Measurements from ENCODE around the gene ST8SIA2. TPM values are rescaled to one million over a fixed set of nuclear protein-coding genes. Genes with fewer than 3 reads are reported as not detected.

ST8SIA2 gene
- total RNA-seq, 1 donor: under 0.01 TPM

- DNase-seq (ENCODE audit: low read depth): no peak
- H3K4me3 ChIP-seq (ENCODE audit: low read depth, low read length): no peak overlapping the region
- TF ChIP-seq CTCF (IDR thresholded peaks at IDR 0.05; ENCODE audit: insufficient read depth, low read depth, low read length): no peak
Measured at GRCh38 chr15:92502930-92503857, 109.5 kb downstream of the ST8SIA2 start.

DNA sequence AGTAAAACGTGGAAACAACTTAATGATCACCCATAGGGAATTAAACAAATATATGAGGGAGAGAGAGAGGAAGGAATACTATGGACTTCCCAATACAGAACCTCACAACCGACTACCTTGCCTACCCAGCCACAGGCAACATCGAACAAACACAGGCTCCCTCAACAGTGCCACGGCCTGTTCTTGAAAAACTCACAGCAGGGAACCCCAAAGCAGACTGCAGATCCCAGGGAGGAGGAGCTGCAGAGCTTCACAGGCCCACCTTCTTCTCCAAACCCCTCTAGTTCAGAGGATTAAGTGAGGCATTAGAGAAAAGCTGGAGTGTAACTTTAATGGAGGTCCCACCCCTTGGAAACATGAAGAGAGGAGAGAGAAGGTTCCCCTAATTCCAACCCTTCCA is 110.2 kb downstream of the ST8SIA2 start:
- H3K4me3 ChIP-seq (ENCODE audit: low read depth, low read length): no peak overlapping the region
- no peak for DNase-seq (ENCODE audit: low read depth)
- TF ChIP-seq CTCF (IDR thresholded peaks at IDR 0.05; ENCODE audit: insufficient read depth, low read depth, low read length): no peak

DNA sequence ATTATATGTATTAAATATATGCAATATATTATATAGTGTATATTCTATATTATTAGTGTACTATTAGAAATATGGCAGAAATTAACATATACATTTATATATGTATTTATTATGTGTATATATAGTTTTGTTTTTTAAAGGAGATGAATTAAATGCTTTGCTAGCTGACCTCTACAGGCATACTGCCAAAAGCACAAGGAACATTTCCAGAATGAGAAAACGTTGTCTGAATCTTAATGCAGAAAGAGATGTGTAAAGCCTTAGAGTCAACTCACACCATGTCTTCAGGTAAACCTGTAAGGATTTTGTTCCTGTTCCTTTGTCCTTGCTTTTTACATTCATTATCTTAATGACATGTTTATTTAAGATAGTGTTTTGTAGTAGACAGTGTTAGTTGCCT is 111.9 kb downstream of the ST8SIA2 start:
- H3K4me3 ChIP-seq (ENCODE audit: low read depth, low read length): no peak overlapping the region
- DNase-seq (ENCODE audit: low read depth): no peak
- TF ChIP-seq CTCF (IDR thresholded peaks at IDR 0.05; ENCODE audit: insufficient read depth, low read depth, low read length): no peak

DNA sequence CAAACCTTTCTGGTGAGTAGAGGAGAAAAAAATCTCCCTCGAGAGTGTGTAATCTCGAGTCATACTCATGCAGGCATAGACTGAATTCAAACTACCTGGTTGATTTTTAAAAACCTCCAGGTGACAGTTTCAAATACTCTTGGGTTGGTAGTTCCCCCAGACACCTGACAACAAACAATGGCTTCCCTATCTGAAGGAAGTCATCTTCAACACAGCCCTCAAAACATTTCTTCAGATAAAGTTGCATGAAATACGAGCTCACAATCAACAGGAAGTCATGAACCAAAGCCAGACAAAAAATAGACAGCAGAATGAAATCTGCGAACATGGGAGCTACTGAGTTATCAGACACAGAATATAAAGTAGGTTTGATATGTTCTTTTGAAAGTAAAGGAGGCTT is 112.8 kb downstream of the ST8SIA2 start:
- no peak for TF ChIP-seq CTCF (IDR thresholded peaks at IDR 0.05; ENCODE audit: insufficient read depth, low read depth, low read length)
- no peak for DNase-seq (ENCODE audit: low read depth)
- no peak overlapping the region for H3K4me3 ChIP-seq (ENCODE audit: low read depth, low read length)

- DNase-seq (ENCODE audit: low read depth): no peak
- no peak for TF ChIP-seq CTCF (IDR thresholded peaks at IDR 0.05; ENCODE audit: insufficient read depth, low read depth, low read length)
- H3K4me3 ChIP-seq (ENCODE audit: low read depth, low read length): no peak overlapping the region
Measured at GRCh38 chr15:92510163-92510882, 116.6 kb downstream of the ST8SIA2 start.

Small RNAs within 50 kb of the gene (small RNA-seq; reads per million reads assigned to genes)
- gene RF01233: not detected
